CD14-positive monocyte (primary cell): Measurements from ENCODE around the gene MYCBP2. TPM values are rescaled to one million over a fixed set of nuclear protein-coding genes. Genes with fewer than 3 reads are reported as not detected.
"Not testable (repeated sequence)": the region's sequence is repeated elsewhere in the genome, so short reads cannot be mapped to it uniquely, and the experiment has no call there.

Experiments used
- DNase-seq, 3 donors: peaks; one replicate each; pipeline ENCODE4 v3.0.0-alpha.2; 2011 to 2022
- H2AFZ ChIP-seq: 2 replicates; pipeline ENCODE4 v1.6.0; 2012; ENCODE audit warnings: mild to moderate bottlenecking, low read depth, low read length, inconsistent platforms; ENCODE audit not compliant: insufficient read depth, poor library complexity, severe bottlenecking
- H3K27ac ChIP-seq, 2 donors: 1 replicate in 1 of 2; 2 replicates in 1 of 2; pipeline ENCODE4 v1.5.1; 2012 to 2013; ENCODE audit warnings: low read length in 2 of 2, control low read depth in 1 of 2, inconsistent platforms in 1 of 2, low read depth in 1 of 2, mild to moderate bottlenecking in 1 of 2
- H3K27me3 ChIP-seq, 2 donors: one replicate each; pipeline versions ENCODE4 v1.6.0 to v1.6.1; 2011 to 2013; ENCODE audit warnings: low read length in 2 of 2; ENCODE audit not compliant: control insufficient read depth in 2 of 2, insufficient read depth in 2 of 2
- H3K36me3 ChIP-seq, 2 donors: replicated peaks in 1 of 2; 1 replicate in 1 of 2; 2 replicates in 1 of 2; pipeline versions ENCODE4 v1.5.1 to v1.6.1; 2012 to 2013; ENCODE audit warnings: low read length in 2 of 2, control low read depth in 1 of 2, inconsistent platforms in 1 of 2, mild to moderate bottlenecking in 1 of 2; ENCODE audit not compliant: insufficient read depth in 2 of 2, control insufficient read depth in 1 of 2
- H3K4me1 ChIP-seq, 2 donors: 1 replicate in 1 of 2; 2 replicates in 1 of 2; pipeline versions ENCODE4 v1.5.1 to v1.6.1; 2012 to 2013; ENCODE audit warnings: low read length in 2 of 2, control low read depth in 1 of 2, inconsistent platforms in 1 of 2, mild to moderate bottlenecking in 1 of 2, moderate library complexity in 1 of 2; ENCODE audit not compliant: insufficient read depth in 2 of 2, control insufficient read depth in 1 of 2
- H3K4me2 ChIP-seq: replicated peaks from 2 replicates; pipeline ENCODE3; 2012; ENCODE audit warnings: low read length, moderate library complexity, mild to moderate bottlenecking; ENCODE audit not compliant: poor library complexity, severe bottlenecking; ENCODE audit errors: extremely low read depth
- H3K4me3 ChIP-seq, 3 experiments: fragments of 200-600 bp in 1 of 3; sonication (generic) in 1 of 3; replicated peaks in 1 of 3; 1 replicate in 2 of 3; 2 replicates in 1 of 3; pipeline ENCODE4 v1.5.1; 2011 to 2013; ENCODE audit warnings: low read length in 3 of 3, mild to moderate bottlenecking in 3 of 3, control low read depth in 2 of 3, low read depth in 2 of 3, inconsistent platforms in 1 of 3, moderate library complexity in 1 of 3
- H3K79me2 ChIP-seq: 2 replicates; pipeline ENCODE4 v1.6.0; 2012; ENCODE audit warnings: mild to moderate bottlenecking, control low read depth, inconsistent platforms, low read length, moderate library complexity; ENCODE audit not compliant: insufficient read depth
- H3K9ac ChIP-seq: 2 replicates; pipeline ENCODE4 v1.6.0; 2017; ENCODE audit warnings: low read length, mild to moderate bottlenecking; ENCODE audit not compliant: insufficient read depth, poor library complexity, severe bottlenecking
- H3K9me3 ChIP-seq, 2 donors: replicated peaks in 1 of 2; 1 replicate in 1 of 2; 2 replicates in 1 of 2; pipeline versions ENCODE4 v1.5.1 to v1.6.1; 2012 to 2013; ENCODE audit warnings: low read length in 2 of 2, control low read depth in 1 of 2; ENCODE audit not compliant: control insufficient read depth in 1 of 2, insufficient read depth in 1 of 2
- H4K20me1 ChIP-seq: 2 replicates; pipeline ENCODE4 v1.6.0; 2012; ENCODE audit warnings: mild to moderate bottlenecking, low read length, control low read depth, moderate library complexity; ENCODE audit not compliant: insufficient read depth
- H3K27ac Mint-ChIP-seq, 7 donors: one replicate each; pipeline ENCODE4 v1.8.0; 2020; ENCODE audit warnings: mild to moderate bottlenecking in 7 of 7, mixed read lengths in 7 of 7, moderate library complexity in 6 of 7, inconsistent platforms in 2 of 7
- H3K27me3 Mint-ChIP-seq, 3 donors: one replicate each; pipeline ENCODE4 v1.8.0; 2021 to 2022; ENCODE audit warnings: low read depth in 3 of 3, mild to moderate bottlenecking in 3 of 3, mixed read lengths in 3 of 3, moderate library complexity in 3 of 3, inconsistent platforms in 1 of 3
- H3K36me3 Mint-ChIP-seq, 2 donors: one replicate each; pipeline ENCODE4 v1.8.0; 2020; ENCODE audit warnings: mixed read lengths in 2 of 2, inconsistent platforms in 1 of 2, mild to moderate bottlenecking in 1 of 2
- H3K4me1 Mint-ChIP-seq: one replicate; pipeline ENCODE4 v1.8.0; 2020; ENCODE audit warnings: mild to moderate bottlenecking, mixed read lengths
- H3K4me3 Mint-ChIP-seq, 2 donors: one replicate each; pipeline ENCODE4 v1.8.0; 2020; ENCODE audit warnings: mild to moderate bottlenecking in 2 of 2, mixed read lengths in 2 of 2, moderate library complexity in 1 of 2
- H3K9me3 Mint-ChIP-seq, 7 donors: one replicate each; pipeline ENCODE4 v1.8.0; 2020 to 2022; ENCODE audit warnings: mixed read lengths in 7 of 7, mild to moderate bottlenecking in 6 of 7, moderate library complexity in 6 of 7, inconsistent platforms in 2 of 7
- WGBS: methylation state at CpG from one replicate; pipeline ENCODE4 v1.1.5; 2013; ENCODE audit warnings: missing lambda C conversion rate; ENCODE audit not compliant: insufficient coverage; 5-methylcytosine and 5-hydroxymethylcytosine counted together
- intact Hi-C, 2 donors: fragments of 100-400 bp; cut with micrococcal nuclease; formaldehyde crosslinking; loops; one replicate each; pipeline versions ENCODE4 v1.15.0 to v1.15.1; 2023
- polyA plus RNA-seq, 3 donors: library from polyadenylated mRNA; depleted of rRNA in 1 of 3; unstranded in 2 of 3; stranded (reverse) in 1 of 3; fragments of 300-500 nt in 2 of 3; fragments of >200 nt in 1 of 3; fragmentation: Illumina TruSeq in 2 of 3; gene quantifications; 1 replicate in 2 of 3; 2 replicates in 1 of 3; pipeline ENCODE4 v1.2.3, GENCODE V29; 2012 to 2021
- TF ChIP-seq, protein P1 (sequence below): fragments of 200-600 bp; IDR thresholded peaks from one replicate; pipeline ENCODE4 v1.8.0; 2022; ENCODE audit warnings: antibody characterized with exemption, mild to moderate bottlenecking

MYCBP2 gene
- polyA plus RNA-seq, 3 donors: 7.6 to 51.5 (median 14.4) TPM

DNA sequence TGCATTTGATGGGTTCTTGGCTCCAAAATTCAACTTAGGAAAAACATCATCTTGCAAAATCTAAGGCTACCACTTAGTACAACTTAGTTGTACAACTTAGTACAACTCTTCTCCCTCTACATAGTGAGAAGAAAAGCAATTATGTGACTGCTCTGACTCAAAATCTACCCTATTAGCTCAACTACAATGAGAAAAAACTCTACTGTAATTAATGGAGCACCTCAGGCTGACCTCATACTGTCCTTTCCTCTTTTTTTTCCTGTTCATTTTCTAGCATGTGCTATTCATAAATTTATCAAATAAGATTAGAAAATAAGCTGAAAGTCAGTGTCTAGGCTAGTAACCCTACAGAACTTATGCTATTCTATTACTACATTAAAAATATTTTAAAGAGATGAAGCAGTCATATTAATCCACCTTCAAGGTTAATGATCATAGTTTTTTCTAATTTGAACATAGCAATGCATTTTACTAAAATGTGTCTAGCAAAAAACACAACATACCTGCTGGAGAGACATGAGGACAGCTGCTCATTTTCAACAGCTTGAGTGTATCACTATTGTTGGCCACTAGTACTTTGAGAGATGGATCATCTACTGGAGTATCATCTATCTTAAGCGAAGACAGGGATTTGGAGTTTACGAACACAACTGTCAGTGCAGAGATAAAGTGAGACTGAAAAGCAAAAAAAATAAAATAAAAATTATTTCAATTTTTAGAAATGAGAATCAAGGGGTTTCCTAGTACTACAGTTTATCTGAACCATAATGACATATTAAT is 311.8 kb downstream of the MYCBP2 start:
- H3K79me2 ChIP-seq: peaks cover 99% of the 10 kb centered on the region
- peaks cover 73 to 84% of the 10 kb centered on the region in 2 donors for H3K36me3 Mint-ChIP-seq
- no peaks in the 10 kb centered on the region for H3K27me3 ChIP-seq
- peaks cover 80 to 100% of the 10 kb centered on the region in 2 donors for H3K36me3 ChIP-seq
- no peak overlapping the region for H3K9ac ChIP-seq
- H3K4me1 Mint-ChIP-seq: peaks cover 4% of the 10 kb centered on the region
- H3K9me3 Mint-ChIP-seq: no peaks in the 10 kb centered on the region
- H3K27ac ChIP-seq: no peak overlapping the region
- WGBS: no CpG with 5 or more reads among the region's 2 CpGs
- H3K27ac Mint-ChIP-seq: peak overlapping the region in 1 of 7 donors; percentile 37
- no peak overlapping the region for H3K4me3 ChIP-seq
- H3K4me1 ChIP-seq: no peaks in the 10 kb centered on the region
- peaks cover 100% of the 10 kb centered on the region for H4K20me1 ChIP-seq
- DNase-seq: no peak
- H3K27me3 Mint-ChIP-seq: peaks cover 0 to 2% (median 0%) of the 10 kb centered on the region in 3 donors
- H3K4me2 ChIP-seq: no peak overlapping the region
- TF ChIP-seq, protein P1, sequence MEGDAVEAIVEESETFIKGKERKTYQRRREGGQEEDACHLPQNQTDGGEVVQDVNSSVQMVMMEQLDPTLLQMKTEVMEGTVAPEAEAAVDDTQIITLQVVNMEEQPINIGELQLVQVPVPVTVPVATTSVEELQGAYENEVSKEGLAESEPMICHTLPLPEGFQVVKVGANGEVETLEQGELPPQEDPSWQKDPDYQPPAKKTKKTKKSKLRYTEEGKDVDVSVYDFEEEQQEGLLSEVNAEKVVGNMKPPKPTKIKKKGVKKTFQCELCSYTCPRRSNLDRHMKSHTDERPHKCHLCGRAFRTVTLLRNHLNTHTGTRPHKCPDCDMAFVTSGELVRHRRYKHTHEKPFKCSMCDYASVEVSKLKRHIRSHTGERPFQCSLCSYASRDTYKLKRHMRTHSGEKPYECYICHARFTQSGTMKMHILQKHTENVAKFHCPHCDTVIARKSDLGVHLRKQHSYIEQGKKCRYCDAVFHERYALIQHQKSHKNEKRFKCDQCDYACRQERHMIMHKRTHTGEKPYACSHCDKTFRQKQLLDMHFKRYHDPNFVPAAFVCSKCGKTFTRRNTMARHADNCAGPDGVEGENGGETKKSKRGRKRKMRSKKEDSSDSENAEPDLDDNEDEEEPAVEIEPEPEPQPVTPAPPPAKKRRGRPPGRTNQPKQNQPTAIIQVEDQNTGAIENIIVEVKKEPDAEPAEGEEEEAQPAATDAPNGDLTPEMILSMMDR: no peak
- no peak overlapping the region for H2AFZ ChIP-seq
- no peaks in the 10 kb centered on the region for H3K9me3 ChIP-seq
- no peak overlapping the region for H3K4me3 Mint-ChIP-seq
- intact Hi-C loops: no loop called here

DNA sequence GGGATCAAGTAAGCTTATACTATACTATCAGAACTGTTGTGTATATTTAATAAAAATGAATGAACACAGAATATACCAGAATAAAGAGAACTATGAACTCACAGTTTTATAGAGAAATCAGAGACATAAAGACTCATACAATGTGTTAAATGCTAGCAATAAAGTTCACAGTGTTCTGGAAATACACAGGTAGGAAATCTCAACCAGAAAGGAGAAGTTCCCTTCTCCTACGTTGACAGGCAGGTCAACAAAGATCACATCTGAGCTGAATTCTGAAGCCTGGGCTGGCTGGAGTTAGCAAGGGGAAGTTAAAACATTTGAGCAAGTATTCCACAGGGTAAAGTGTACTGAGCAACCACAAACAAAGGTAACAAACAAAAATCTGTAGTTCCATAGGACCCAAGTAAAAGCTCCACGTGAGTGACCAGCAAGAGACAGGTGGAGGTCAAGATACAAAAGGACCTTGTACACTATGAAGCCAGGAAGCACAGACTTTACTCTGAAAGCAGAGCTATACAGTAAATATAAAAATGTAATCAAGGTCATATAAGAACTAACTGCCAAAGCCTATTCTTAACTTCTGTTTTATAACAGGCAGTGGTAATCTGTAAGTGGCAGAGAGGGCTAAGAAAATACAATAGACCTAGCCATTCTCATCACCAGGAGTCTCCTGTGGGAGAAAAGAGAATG is 312.9 kb downstream of the MYCBP2 start:
- peaks cover 3% of the 10 kb centered on the region for H3K4me1 Mint-ChIP-seq
- intact Hi-C loops: no loop called here
- no peak for DNase-seq
- no peak overlapping the region for H3K27ac ChIP-seq
- TF ChIP-seq, protein P1: no peak
- no peaks in the 10 kb centered on the region for H3K27me3 ChIP-seq
- no peak overlapping the region for H3K4me2 ChIP-seq
- no peaks in the 10 kb centered on the region for H3K9me3 Mint-ChIP-seq
- no peak overlapping the region for H3K9ac ChIP-seq
- no peak overlapping the region for H3K4me3 Mint-ChIP-seq
- peaks cover 95% of the 10 kb centered on the region for H3K79me2 ChIP-seq
- peaks cover 80 to 92% of the 10 kb centered on the region in 2 donors for H3K36me3 Mint-ChIP-seq
- H3K27ac Mint-ChIP-seq: peak overlapping the region in 1 of 7 donors; percentile 48
- no peak overlapping the region for H3K4me3 ChIP-seq
- peaks cover 99% of the 10 kb centered on the region for H4K20me1 ChIP-seq
- WGBS: no CpG with 5 or more reads among the region's 2 CpGs
- H3K9me3 ChIP-seq: no peaks in the 10 kb centered on the region
- H3K36me3 ChIP-seq: peaks cover 86 to 100% of the 10 kb centered on the region in 2 donors
- H3K4me1 ChIP-seq: no peaks in the 10 kb centered on the region
- H2AFZ ChIP-seq: no peak overlapping the region
- H3K27me3 Mint-ChIP-seq: peaks cover 0 to 2% (median 0%) of the 10 kb centered on the region in 3 donors

DNA sequence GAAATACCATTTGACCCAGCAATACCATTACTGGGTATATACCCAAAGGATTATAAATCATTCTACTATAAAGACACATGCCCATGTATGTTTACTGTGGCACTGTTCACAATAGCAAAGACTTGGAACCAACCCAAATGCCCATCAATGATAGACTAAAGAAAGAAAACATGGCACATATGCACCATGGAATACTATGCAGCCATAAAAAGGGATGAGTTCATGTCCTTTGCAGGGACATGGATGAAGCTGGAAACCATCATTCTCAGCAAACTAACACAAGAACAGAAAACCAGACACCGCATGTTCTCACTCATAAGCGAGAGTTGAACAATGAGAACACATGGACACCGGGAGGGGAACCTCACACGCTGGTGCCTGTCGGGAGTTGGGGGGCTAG is 317.2 kb downstream of the MYCBP2 start:
- H3K4me3 Mint-ChIP-seq, H3K4me1 Mint-ChIP-seq, H3K4me3 ChIP-seq, H2AFZ ChIP-seq, H3K27me3 Mint-ChIP-seq, H3K27ac Mint-ChIP-seq, H3K9ac ChIP-seq, H3K9me3 Mint-ChIP-seq, H3K4me2 ChIP-seq, H3K27ac ChIP-seq, H3K27me3 ChIP-seq, DNase-seq, H3K9me3 ChIP-seq, H3K4me1 ChIP-seq, intact Hi-C loops: not testable (repeated sequence)
- H3K36me3 ChIP-seq: peaks cover 73 to 95% of the 10 kb centered on the region in 2 donors
- peaks cover 88% of the 10 kb centered on the region for H3K79me2 ChIP-seq
- peaks cover 98% of the 10 kb centered on the region for H4K20me1 ChIP-seq
- H3K36me3 Mint-ChIP-seq: peaks cover 67 to 75% of the 10 kb centered on the region in 2 donors
- WGBS: 88% methylated on average over 3 of the region's 5 CpGs
